Right ventricle myocardium inferior (tissue), 1 donor: ENCODE data around the gene HPSE2. TPM values are rescaled to one million over a fixed set of nuclear protein-coding genes. Genes with fewer than 3 reads are reported as not detected.
"Not testable (repeated sequence)": the region's sequence is repeated elsewhere in the genome, so short reads cannot be mapped to it uniquely, and the experiment has no call there.

ENCODE experiments used
- ATAC-seq: fragments of 200-7000 bp; cut with Tn5 transposase; one replicate; pipeline ENCODE4 v1.9.1; 2020; ENCODE audit warnings: mild to moderate bottlenecking, moderate library complexity
- DNase-seq: peaks from one replicate; pipeline ENCODE4 v3.0.0; 2021; ENCODE audit errors: missing footprints
- intact Hi-C: fragments of 100-400 bp; cut with DNase I; formaldehyde crosslinking; loops from one replicate; pipeline ENCODE4 v1.11.0; 2022
- total RNA-seq: library from RNA; stranded (reverse); fragmentation: NEBNext Ultra II Directional; extraction: Animal tissue kit (Norgen Biotek cat#: 25700); gene quantifications from one replicate; pipeline ENCODE4 v1.2.1, GENCODE V29; 2021
- donor health status: DM: no; HTN: yes; CAD: no; lungs with severe emphysema.

HPSE2 gene
- total RNA-seq, 1 donor from 2014 or later = 0.14 TPM

DNA sequence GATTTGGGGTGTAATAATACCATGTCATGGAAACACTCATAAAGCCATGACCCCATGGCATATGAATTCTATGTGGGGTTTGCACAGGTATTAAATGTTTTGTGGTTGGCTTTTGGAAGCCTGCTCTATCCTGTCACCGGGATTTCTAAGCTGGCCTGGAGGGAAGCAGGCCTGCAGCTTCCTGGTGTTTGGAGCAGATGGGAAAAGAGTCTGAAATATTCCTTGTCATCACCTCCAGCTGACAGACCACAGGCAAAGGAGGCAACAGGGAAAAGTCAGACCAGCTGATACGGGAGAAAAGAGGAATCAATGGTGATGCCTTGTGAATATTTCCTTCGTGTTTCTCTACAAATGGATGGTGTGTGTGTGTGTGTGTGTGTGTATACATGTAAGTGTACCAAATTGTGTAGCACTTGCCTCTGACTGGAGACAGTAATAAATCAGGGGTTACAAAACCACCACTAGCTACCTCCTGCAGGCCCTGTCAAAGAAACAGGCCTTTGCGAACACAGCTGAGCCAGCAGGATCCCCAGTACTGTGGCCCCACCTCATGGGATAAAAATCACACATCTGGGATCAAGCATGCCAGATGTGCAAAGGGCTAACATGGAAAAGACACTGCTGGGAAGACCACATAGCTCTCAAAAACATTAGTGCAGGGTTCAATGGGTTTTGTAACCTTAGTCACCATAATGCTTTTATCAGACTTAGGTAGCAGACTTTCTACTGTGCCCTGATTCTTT, 668.1 kb downstream of the HPSE2 start:
- intact Hi-C loops = no loop called here
- peak; percentile 64 for ATAC-seq
- DNase-seq = no peak

GRCh38 chr10:98563811-98564210, 671.8 kb downstream of the HPSE2 start:
- ATAC-seq (no peak), DNase-seq (no peak)
- intact Hi-C loops = no loop called here

DNA sequence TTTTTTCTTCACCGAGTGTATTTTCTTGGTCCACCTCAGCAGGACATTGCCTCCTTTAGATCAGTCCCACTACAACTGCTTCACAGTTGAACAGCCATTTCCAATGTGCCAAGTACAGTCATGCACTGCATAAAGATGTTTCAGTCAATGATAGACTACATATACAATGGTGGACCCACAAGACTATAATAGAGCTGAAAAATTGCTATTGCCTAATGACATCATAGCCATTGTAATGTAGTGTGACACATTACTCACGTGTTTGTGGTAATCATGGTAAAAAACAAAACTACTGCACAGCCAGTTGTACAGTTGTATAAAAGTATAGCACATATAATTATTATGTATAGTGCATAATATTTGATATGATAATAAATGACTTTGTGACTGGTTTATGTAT, 675.1 kb downstream of the HPSE2 start:
- ATAC-seq (no peak), DNase-seq (no peak)
- intact Hi-C loops = no loop called here

GRCh38 chr10:98556061-98556460, 679.6 kb downstream of the HPSE2 start:
- ATAC-seq = no peak
- intact Hi-C loops = no loop called here

GRCh38 chr10:98555021-98555619, 680.5 kb downstream of the HPSE2 start:
- intact Hi-C loops = no loop called here
- no peak for ATAC-seq
- DNase-seq = no peak

More at GRCh38 chr10:98556061-98556460, 679.6 kb downstream of the HPSE2 start:
- no peak for DNase-seq

DNA sequence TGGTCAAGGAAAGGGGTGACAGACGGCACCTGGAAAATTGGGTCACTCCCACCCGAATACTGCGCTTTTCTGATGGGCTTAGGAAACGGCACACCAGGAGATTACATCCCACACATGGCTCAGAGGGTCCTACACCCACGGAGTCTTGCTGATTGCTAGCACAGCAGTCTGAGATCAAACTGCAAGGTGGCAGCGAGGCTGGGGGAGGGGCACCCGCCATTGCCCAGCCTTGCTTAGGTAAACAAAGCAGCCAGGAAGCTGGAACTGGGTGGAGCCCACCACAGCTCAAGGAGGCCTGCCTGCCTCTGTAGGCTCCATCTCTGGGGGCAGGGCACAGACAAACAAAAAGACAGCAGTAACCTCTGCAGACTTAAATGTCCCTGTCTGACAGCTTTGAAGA, 694.1 kb downstream of the HPSE2 start:
- DNase-seq, intact Hi-C loops, ATAC-seq: not testable (repeated sequence)

- DNase-seq (no peak), ATAC-seq (no peak)
- intact Hi-C loops = no loop called here
Measured at GRCh38 chr10:98539578-98539977, 696.1 kb downstream of the HPSE2 start.

DNA sequence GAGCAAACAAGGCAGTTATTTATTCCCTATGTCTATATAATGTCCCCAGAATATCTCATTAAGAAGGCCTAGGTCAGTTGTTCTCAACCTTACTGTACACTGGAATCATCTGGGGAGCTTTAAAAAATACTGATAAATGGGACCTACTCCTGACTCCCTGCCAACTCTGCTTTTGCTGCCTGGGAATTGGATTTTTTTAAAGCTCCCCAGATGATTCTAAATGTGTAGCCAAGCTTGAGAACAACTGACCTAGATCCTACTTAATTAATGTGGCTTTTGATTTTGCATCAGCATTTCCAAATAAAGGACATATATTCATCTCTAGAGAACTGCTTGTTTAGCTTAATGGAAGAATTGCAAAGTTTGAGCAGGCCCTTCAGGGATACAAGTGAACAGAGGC, 697.2 kb downstream of the HPSE2 start:
- intact Hi-C loops = no loop called here
- no peak for DNase-seq

GRCh38 chr10:98536551-98536950, 699.1 kb downstream of the HPSE2 start:
- intact Hi-C loops = no loop called here
- ATAC-seq (peak; percentile 48), DNase-seq (no peak)

More for the DNA sequence above, 697.2 kb downstream of the HPSE2 start:
- ATAC-seq = no peak

DNA sequence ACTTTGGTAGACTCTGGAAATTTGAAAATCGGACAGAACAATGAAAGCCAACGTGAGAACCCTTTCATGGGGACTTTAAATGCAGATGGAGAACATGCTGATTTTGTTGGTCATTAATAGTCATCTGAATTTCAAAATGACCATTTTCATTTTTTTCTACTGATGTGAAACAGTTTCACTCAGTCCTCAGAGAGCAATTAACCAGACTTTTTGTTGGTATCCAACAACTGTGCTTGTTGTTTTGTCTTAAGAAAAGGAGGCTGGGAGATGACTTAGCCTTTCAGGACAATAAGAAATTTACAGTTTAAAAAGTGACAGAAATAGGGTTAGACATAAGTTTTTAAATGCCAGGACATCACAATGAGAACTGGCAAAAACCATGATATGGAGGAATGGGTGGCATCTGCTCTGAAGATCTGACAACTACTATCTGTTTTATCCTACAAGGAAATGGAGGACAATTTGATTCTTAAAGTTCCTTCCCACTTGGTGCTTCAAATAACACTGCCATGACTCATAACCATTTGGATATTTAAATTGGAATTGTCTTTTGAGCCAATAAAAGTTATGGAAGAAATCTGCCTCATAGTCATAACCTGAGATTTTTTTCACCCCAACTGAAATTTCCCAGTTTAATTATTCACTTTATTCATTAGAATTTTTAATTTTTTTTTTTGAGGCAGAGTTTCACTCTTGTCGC, 701.8 kb downstream of the HPSE2 start:
- ATAC-seq (no peak), DNase-seq (no peak)
- intact Hi-C loops = no loop called here

DNA sequence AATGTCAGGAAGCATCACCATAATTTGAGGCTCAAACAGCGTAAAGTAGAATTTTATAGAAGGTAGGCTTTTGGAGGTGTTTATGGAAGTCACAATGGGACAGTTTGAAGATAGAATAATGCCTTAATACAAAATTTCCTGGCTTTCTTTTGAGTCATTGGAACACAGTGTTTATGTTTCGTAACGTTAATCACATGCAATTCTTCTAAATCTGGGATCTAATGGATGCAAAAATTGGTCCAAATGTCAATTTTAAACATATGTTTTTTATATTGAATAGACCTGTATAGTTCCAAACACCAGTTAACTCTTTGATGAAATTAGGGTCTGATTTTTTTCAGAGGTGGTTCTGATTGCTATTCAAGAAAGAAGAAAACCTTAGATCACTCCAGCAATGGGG, 702.4 kb downstream of the HPSE2 start:
- DNase-seq = no peak
- ATAC-seq = no peak
- intact Hi-C loops = no loop called here

DNA sequence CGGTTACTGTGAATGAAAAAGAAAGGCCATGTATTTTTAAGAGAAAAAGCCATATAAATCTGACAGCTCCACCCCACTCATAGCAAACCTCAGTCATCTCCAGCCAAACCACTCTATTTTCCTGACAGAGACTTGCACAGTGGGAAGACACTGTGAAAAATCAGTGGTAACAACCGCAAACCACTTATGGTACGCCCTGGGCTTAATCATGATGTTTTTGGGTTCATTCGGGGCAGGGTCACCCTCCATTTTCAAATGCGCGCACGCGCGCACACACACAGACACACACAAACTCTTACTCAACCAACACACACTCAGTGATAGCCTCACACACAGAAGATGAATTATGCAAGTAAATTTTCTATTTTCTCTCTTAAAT, 706.9 kb downstream of the HPSE2 start:
- no peak for DNase-seq
- ATAC-seq = no peak
- intact Hi-C loops = no loop called here

- ATAC-seq = no peak
- intact Hi-C loops = no loop called here
- no peak for DNase-seq
Measured at GRCh38 chr10:98528166-98528804, 707.4 kb downstream of the HPSE2 start.

GRCh38 chr10:98525969-98526368, 709.7 kb downstream of the HPSE2 start:
- DNase-seq = no peak
- ATAC-seq = no peak
- intact Hi-C loops = no loop called here

GRCh38 chr10:98524124-98524523, 711.5 kb downstream of the HPSE2 start:
- intact Hi-C loops = no loop called here
- no peak for ATAC-seq
- no peak for DNase-seq

GRCh38 chr10:98519841-98520240, 715.8 kb downstream of the HPSE2 start:
- DNase-seq = no peak
- ATAC-seq = no peak
- intact Hi-C loops = no loop called here

- intact Hi-C loops = no loop called here
- no peak for DNase-seq
- no peak for ATAC-seq
Measured at GRCh38 chr10:98517672-98518071, 718.0 kb downstream of the HPSE2 start.

DNA sequence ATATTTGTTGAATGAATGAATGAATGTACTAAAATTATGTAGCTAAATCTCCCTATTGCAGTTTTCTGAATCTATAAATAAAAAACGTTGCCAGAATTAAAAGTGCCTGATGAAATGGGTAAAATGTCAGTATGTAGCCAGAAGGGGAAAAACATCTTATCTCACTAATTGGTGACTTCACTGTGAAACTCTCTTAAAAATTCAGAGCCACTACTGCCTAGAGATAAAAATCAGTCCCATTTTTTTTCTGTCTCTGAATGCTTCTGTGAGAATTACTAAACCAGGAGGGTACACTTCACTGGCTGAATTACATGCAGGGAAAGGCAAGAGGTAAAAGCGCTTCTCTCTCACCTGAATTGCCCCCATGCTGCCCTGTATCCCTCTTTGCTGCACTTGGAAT, 719.3 kb downstream of the HPSE2 start:
- no peak for DNase-seq
- intact Hi-C loops = no loop called here
- no peak for ATAC-seq

- no peak for ATAC-seq
- intact Hi-C loops = no loop called here
Measured at GRCh38 chr10:98513704-98514103, 721.9 kb downstream of the HPSE2 start.

DNA sequence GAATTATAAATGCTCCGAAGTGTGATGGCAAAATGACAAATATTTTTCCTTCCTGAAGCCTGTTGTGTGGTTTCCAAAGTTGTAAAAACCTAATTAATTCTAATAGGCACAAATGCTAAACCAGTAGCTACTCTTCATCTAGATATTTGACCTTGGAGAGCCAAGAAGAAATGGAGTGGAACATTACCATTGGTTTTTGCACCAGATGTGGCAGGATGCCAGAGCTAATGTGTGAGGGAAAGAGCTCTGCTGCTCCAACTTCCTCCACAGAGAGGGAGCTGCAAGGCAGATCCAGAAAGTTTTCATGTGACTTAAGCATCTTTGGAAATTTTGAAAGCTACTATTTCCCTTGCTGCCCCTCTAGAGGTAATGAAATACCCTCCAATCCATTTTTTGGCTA, 723.8 kb downstream of the HPSE2 start:
- no peak for DNase-seq
- no peak for ATAC-seq
- intact Hi-C loops = no loop called here

More at GRCh38 chr10:98513704-98514103, 721.9 kb downstream of the HPSE2 start:
- DNase-seq = no peak
